ENCODE data around the gene TNRC6A. TPM values are rescaled to one million over a fixed set of nuclear protein-coding genes. Genes with fewer than 3 reads are reported as not detected.

The TNRC6A gene
- total RNA-seq, 6 experiments from 2014 or later = 17.0 to 38.4 (median 23.1) TPM

- TF ChIP-seq CTCF (IDR thresholded peaks at IDR 0.05) = no peak
- TF ChIP-seq POLR2A (IDR thresholded peaks at IDR 0.05) = no peak
- peaks cover 0 to 3% (median 0%) of the 10 kb centered on the region in 4 donors for H3K4me1 ChIP-seq
- no peaks in the 10 kb centered on the region for H3K27me3 ChIP-seq
- H3K27ac ChIP-seq = no peak overlapping the region
- H3K36me3 ChIP-seq = no peaks in the 10 kb centered on the region
- WGBS (ENCODE audit: insufficient coverage, low coverage, low lambda C conversion rate, missing lambda C conversion rate) = 48% methylated on average over 9 of the region's 15 CpGs
- ATAC-seq = peak; percentile 60 to 81 (median 72)
- intact Hi-C loops (cut with DNase I) = no loop called here
- H3K9me3 ChIP-seq = no peaks in the 10 kb centered on the region
- H3K4me3 ChIP-seq = no peak overlapping the region
- DNase-seq = peak; percentile 65 to 81 (median 68)
Measured at GRCh38 chr16:24685539-24686432, 43.7 kb upstream of the TNRC6A start.

- no peak overlapping the region for H3K27ac ChIP-seq
- no peaks in the 10 kb centered on the region for H3K36me3 ChIP-seq
- TF ChIP-seq CTCF (IDR thresholded peaks at IDR 0.05) = no peak
- TF ChIP-seq POLR2A (IDR thresholded peaks at IDR 0.05) = no peak
- WGBS (ENCODE audit: insufficient coverage, low coverage, low lambda C conversion rate, missing lambda C conversion rate) = 66% methylated on average over 7 of the region's 9 CpGs
- no peak overlapping the region for H3K4me3 ChIP-seq
- peaks cover 0 to 3% (median 0%) of the 10 kb centered on the region in 4 donors for H3K4me1 ChIP-seq
- no peaks in the 10 kb centered on the region for H3K9me3 ChIP-seq
- DNase-seq (no peak), ATAC-seq (no peak)
- intact Hi-C loops (cut with DNase I) = no loop called here
- no peaks in the 10 kb centered on the region for H3K27me3 ChIP-seq
Measured at GRCh38 chr16:24686678-24687077, 42.8 kb upstream of the TNRC6A start.

DNA sequence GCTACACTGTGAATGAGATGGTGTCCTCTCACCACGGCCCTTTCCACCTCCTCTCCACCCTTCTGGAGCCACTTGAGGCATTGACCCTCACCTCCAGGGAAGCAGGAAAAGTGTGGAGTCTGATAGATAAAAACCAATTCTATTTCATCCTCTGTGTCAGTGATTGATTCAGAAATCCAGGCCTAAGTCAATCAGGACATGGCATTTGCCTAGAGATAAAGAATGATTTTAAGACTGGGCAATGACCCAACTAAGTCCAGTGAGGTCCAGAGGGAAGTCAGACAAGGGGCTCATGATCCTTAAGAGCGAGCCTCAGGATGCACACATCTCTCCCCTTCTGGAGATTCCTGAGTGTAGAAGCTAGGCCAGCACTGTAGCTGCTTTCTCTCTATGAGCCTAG is 41.1 kb upstream of the TNRC6A start:
- intact Hi-C loops (cut with DNase I) = no loop called here
- H3K9me3 ChIP-seq = no peaks in the 10 kb centered on the region
- DNase-seq (no peak), ATAC-seq (no peak)
- H3K27ac ChIP-seq = no peak overlapping the region
- H3K4me1 ChIP-seq = peaks cover 0 to 3% (median 0%) of the 10 kb centered on the region in 4 donors
- TF ChIP-seq CTCF (IDR thresholded peaks at IDR 0.05) (no peak), POLR2A (IDR thresholded peaks at IDR 0.05) (no peak)
- no peak overlapping the region for H3K4me3 ChIP-seq
- no peaks in the 10 kb centered on the region for H3K36me3 ChIP-seq
- no peaks in the 10 kb centered on the region for H3K27me3 ChIP-seq
- WGBS (ENCODE audit: insufficient coverage, low coverage, low lambda C conversion rate, missing lambda C conversion rate) = 75% methylated on average over 2 of the region's 2 CpGs

DNA sequence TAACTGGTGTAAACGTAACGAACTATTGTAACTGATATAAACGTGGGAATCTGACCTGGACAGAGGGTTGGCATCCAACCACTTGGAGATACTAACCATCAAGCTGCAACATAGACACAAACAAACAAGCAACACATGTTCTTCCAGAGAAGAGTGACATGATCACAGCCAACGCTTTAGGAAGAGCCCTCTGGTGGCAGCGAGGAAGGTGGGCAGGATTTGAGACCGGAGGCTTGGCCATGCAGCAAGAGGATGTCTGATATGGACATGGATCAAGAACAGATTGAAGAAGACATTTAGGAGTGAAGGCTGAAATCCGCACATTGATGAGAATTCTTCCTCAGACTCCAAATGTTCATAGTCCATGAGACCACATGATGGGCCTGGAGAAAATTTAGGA is 40.3 kb upstream of the TNRC6A start:
- H3K9me3 ChIP-seq = no peaks in the 10 kb centered on the region
- DNase-seq (peak in 2 of 3 donors; percentile 23 to 52), ATAC-seq (peak; percentile 76 to 81 (median 78))
- intact Hi-C loops (cut with DNase I) = no loop called here
- peaks cover 0 to 3% (median 0%) of the 10 kb centered on the region in 4 donors for H3K4me1 ChIP-seq
- no peaks in the 10 kb centered on the region for H3K27me3 ChIP-seq
- TF ChIP-seq CTCF (IDR thresholded peaks at IDR 0.05) (peak; percentile 47 to 61 (median 60)), POLR2A (IDR thresholded peaks at IDR 0.05) (no peak)
- no peak overlapping the region for H3K4me3 ChIP-seq
- no peaks in the 10 kb centered on the region for H3K36me3 ChIP-seq
- no peak overlapping the region for H3K27ac ChIP-seq
- WGBS (ENCODE audit: insufficient coverage, low coverage, low lambda C conversion rate, missing lambda C conversion rate) = 39% methylated on average over 7 of the region's 7 CpGs

Measured in right lobe of liver (tissue), 6 donors.